Measurements from ENCODE around the gene EXOC3L2.

GRCh38 chr19:45283443-45284033 is 38.3 kb upstream of the EXOC3L2 start:
- no peak for TF ChIP-seq BCL3 (IDR thresholded peaks at IDR 0.05; ENCODE audit: borderline replicate concordance, insufficient read depth, low read depth, low read length, poor library complexity, severe bottlenecking)
- no peak for TF ChIP-seq POLR2AphosphoS5 (IDR thresholded peaks at IDR 0.05; ENCODE audit: low read length)
- no peak for TF ChIP-seq E2F4 (IDR thresholded peaks at IDR 0.05; ENCODE audit: low read depth, low read length)

Data from GM12878 (cell line).